Measurements from ENCODE around the gene MAGI2.

The MAGI2 gene

GRCh38 chr7:78175330-78176100 is 1278.0 kb downstream of the MAGI2 start:
- DNase-seq (ENCODE audit: low spot score), result no peak

- no peak for DNase-seq (ENCODE audit: low spot score)
Observed at GRCh38 chr7:78173666-78174065, 1279.8 kb downstream of the MAGI2 start.

- DNase-seq (ENCODE audit: low spot score), result no peak
Observed at GRCh38 chr7:78172933-78173591, 1280.4 kb downstream of the MAGI2 start.

GRCh38 chr7:78172267-78172757 is 1281.2 kb downstream of the MAGI2 start:
- DNase-seq (ENCODE audit: low spot score), result no peak

GRCh38 chr7:78171398-78171797 is 1282.1 kb downstream of the MAGI2 start:
- no peak for DNase-seq (ENCODE audit: low spot score)

- DNase-seq (ENCODE audit: low spot score), result no peak
Observed at GRCh38 chr7:78170815-78171214, 1282.7 kb downstream of the MAGI2 start.

GRCh38 chr7:78169992-78170391 is 1283.5 kb downstream of the MAGI2 start:
- no peak for DNase-seq (ENCODE audit: low spot score)

GRCh38 chr7:78168865-78169264 is 1284.6 kb downstream of the MAGI2 start:
- DNase-seq (ENCODE audit: low spot score), result no peak

GRCh38 chr7:78167860-78168259 is 1285.6 kb downstream of the MAGI2 start:
- no peak for DNase-seq (ENCODE audit: low spot score)

GRCh38 chr7:78165854-78166253 is 1287.6 kb downstream of the MAGI2 start:
- no peak for DNase-seq (ENCODE audit: low spot score)

- DNase-seq (ENCODE audit: low spot score), result no peak
Observed at GRCh38 chr7:78165454-78165853, 1288.0 kb downstream of the MAGI2 start.

- no peak for DNase-seq (ENCODE audit: low spot score)
Observed at GRCh38 chr7:78164459-78164858, 1289.0 kb downstream of the MAGI2 start.

- DNase-seq (ENCODE audit: low spot score), result no peak
Observed at GRCh38 chr7:78161781-78162180, 1291.7 kb downstream of the MAGI2 start.

GRCh38 chr7:78159545-78159944 is 1293.9 kb downstream of the MAGI2 start:
- DNase-seq (ENCODE audit: low spot score), result no peak

- no peak for DNase-seq (ENCODE audit: low spot score)
Observed at GRCh38 chr7:78153285-78153684, 1300.2 kb downstream of the MAGI2 start.

- DNase-seq (ENCODE audit: low spot score), result no peak
Observed at GRCh38 chr7:78151229-78151628, 1302.2 kb downstream of the MAGI2 start.

GRCh38 chr7:78149787-78150186 is 1303.7 kb downstream of the MAGI2 start:
- DNase-seq (ENCODE audit: low spot score), result no peak

GRCh38 chr7:78148166-78148894 is 1305.1 kb downstream of the MAGI2 start:
- DNase-seq (ENCODE audit: low spot score), result no peak

- DNase-seq (ENCODE audit: low spot score), result no peak
Observed at GRCh38 chr7:78146546-78146945, 1306.9 kb downstream of the MAGI2 start.

GRCh38 chr7:78143661-78144060 is 1309.8 kb downstream of the MAGI2 start:
- no peak for DNase-seq (ENCODE audit: low spot score)

GRCh38 chr7:78141522-78142281 is 1311.8 kb downstream of the MAGI2 start:
- no peak for DNase-seq (ENCODE audit: low spot score)

- no peak for DNase-seq (ENCODE audit: low spot score)
Observed at GRCh38 chr7:78140109-78140508, 1313.4 kb downstream of the MAGI2 start.
